ENCODE data around the gene TNFRSF1A.

TNFRSF1A gene

DNA sequence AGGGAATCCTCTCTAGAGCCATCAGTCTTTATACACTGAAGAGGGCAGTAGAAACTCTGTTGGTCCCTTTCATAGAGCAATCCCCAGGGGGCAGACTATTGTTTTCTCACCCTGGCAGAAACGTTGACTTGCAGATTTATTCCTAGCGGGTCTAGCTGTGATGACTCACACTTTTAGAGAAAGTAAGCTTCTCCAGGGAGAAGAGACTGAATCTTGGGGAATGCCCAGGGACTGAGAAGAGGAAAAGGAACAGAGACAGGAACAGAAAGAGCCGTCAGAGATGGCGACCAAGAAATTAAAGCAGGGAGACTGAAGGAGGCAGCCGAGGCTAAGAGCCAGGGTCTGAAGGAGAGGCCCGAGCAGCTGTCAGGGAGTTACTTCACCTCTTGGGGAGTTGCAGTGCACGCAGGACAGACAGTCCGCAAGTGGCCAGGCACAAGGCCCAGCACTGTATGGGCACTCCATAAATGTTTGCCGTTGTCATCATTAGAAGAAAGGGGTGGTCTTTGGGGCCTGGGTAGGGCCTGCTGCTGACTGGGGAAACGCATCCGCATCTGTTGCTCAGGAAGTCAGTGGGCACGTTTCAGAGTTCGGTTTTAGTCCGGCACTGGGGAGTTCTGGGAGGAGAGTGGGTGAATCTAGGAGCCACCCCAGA lies 18.4 kb downstream of the TNFRSF1A start:
- peak; percentile 34 for DNase-seq (ENCODE audit: low spot score)

DNA sequence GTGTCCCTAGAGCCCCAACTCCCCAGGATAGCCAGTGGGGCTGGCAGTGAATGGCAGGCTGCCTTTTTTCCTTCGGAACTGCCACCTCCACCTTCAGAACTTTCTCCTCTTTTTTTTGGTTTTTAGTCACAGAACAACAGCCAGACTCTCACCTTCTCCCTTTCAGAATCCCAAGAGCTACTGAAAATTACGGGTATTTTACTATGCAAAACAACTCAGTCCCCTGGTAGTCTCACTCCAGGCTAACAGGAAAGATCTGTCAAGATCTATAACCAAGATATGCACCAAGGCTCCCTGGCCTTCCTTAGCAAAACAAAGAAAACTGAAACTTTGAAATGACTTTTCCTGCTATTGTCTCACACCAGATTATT lies 18.9 kb downstream of the TNFRSF1A start:
- DNase-seq (ENCODE audit: low spot score) = no peak

DNA sequence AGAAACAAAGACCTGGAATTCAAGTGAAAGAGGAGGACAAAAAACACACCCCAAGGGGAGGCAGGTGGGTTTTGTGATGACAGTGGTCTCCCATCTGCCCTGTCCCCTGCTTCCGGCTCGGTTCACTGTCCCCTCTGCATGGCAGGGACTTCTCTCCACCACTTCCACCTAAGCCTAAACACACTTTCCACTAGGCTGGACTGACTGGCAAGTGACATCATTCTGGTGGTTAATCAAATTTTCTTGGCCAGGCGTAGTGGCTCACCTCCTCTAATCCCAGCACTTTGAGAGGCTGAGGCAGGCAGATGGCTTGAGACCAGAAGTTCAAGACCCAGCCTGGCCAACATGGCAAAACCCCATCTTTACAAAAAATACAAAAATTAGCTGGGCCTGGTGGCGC lies 19.5 kb downstream of the TNFRSF1A start:
- DNase-seq (ENCODE audit: low spot score) = no peak

DNA sequence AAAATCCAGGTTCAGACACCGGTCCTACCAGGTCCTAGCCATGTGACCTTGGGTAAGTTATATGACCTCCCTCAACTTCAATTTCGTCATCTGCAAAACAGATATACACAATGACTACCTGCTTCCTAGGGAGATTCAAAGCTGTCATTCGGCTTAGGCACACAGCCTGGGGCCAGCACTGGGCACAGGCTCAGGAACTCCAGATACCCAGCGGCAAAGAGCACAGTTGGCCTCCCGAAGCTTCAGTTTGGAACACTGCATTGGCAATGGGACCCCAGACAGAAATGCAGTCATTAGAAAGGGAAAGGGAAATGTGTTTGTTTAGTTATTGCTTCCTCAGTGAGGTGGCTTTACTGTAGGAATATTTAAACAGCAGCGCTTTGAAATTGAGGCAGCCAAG lies 20.0 kb downstream of the TNFRSF1A start:
- DNase-seq (ENCODE audit: low spot score) = no peak

DNA sequence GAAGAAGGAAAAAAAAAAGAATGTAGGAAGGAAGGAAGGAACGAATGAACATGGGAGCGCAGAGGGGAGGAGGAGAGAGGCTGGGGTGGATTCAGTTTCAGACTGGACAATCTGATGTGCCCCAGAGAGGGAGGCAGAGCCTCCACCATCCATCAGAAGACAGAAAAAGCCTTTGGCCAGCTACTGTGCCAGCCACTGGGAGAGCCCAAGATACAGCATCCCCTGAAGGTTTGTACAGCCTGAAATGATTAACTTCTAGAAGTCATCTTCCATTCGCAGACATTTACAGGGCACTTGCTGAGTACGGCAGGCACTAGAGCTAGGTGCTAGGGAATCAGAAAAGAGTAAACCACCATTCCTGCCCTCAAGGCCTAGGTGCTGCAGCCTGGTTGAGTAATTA lies 22.4 kb downstream of the TNFRSF1A start:
- DNase-seq (ENCODE audit: low spot score) = no peak

DNA sequence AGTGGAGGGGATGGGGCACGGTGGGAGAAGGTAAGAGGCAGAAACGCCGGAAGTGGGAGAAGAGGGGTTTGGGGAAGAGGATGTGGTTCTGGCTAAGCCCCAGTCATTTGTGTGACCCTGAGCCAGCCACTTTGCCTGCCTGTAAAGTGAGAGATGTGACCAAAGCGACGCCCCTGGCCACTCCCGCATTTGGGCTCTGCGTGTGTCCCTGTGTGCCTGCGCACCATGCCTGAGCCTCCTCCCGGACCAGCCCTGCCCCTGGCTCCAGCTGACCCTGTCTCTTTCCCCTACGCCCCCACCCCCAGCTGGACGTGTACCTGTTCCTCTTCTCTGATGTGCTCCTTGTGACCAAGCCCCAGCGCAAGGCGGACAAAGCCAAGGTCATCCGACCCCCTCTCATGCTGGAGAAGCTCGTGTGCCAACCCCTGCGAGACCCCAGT lies 23.4 kb downstream of the TNFRSF1A start:
- no peak for DNase-seq (ENCODE audit: low spot score)

DNA sequence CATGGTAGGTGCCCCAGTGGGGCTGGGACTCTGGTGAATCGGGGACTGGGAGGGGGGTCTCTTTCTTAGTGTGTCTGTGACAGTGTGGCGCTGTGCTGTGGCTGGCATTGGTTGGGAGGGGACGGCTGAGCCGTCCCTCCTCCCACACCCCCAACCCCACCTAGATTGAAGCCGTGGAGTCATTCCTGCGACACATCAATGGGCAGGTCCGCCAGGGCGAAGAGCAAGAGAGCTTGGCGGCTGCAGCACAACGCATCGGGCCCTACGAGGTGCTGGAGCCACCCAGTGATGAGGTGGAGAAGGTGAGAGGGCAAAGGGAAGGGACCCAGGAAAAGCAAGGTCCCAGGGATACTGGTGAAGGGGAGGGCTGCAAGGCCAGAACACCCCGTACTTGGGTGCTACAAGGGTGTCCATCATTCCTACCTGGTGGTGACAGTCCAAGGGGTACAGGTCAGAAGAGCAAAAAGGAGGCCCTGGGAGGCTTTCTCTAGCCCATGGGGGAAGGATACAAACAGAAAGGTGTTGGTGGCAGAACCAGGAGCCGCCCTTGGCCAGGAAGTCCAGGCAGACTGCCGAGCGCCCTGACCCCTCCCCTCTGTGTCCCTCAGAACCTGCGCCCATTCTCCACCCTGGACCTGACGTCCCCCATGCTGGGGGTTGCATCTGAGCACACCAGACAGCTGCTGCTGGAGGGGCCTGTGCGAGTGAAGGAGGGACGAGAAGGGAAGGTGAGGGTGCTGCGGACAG lies 24.0 kb downstream of the TNFRSF1A start:
- no peak for DNase-seq (ENCODE audit: low spot score)

DNA sequence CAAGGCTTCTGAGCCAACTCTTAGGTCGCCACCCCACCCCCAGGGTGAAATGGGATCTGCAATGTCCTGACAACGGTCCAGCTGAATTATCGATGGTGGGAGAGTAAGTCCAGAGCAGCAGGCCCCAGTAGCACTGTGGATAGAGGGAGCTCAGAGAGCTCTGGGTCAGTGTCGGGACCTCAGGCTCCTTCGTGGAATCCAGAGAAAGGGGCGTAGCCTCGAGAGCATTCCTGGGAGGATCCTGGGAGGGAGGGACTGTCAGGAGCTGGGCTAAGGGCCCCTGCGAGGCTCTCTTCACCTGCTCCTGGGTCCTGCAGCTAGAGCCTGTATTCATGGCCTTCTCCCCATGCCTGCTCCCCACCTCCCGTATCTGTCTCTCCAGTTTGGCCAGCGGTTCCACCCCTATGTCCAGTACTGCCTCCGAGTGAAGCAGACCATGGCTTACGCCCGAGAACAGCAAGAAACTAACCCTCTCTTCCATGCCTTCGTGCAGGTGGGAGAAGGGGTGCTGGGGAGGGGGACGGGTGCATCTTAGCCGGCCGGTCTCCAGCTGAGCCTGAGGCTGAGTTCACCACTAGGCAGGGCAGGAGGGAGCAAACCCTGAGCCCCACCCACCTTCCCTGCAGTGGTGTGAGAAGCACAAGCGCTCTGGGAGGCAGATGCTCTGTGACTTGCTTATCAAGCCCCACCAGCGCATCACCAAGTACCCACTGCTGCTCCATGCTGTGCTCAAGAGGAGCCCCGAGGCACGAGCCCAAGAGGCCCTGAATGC lies 24.8 kb downstream of the TNFRSF1A start:
- no peak for DNase-seq (ENCODE audit: low spot score)

DNA sequence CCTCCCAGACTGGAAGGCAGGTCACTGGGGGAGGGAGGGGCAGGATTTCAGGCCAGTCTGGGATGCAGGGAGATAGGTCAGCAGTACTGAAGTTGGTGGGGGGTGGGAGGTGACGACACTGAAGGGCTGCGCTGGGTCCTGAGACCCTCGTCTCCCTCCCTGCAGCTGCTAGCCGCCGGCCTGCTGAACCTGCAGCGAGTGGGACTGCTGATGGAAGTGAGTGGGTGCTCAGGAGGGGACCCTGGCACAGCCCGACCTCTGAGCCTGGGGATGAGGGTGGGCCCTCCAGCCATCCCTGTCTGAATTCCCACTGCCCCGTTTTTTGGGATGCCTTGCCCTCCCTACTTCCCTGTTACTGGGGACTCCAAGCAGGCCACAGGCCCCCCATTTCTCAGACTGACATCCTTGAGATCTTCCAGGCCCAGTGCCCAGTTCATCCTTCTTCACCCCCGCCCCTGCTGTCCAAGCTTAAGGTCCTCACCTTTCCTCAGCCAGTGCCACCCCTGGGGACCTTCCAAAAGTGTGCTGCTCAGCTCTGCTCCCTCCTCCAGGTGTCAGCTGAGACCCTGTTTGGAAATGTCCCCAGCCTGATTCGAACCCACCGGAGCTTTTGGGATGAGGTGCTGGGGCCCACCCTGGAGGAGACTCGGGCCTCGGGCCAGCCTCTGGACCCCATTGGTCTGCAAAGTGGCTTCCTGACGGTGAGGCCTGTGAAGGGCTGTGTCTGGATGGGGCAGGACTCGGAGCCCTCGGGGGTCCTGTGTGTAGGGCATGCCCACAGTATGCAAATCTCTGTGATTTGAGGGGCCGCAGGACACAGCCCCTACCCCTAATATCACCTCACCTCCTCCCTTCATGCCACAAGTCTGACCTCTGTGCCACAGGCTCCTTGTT lies 25.9 kb downstream of the TNFRSF1A start:
- DNase-seq (ENCODE audit: low spot score) = no peak

DNA sequence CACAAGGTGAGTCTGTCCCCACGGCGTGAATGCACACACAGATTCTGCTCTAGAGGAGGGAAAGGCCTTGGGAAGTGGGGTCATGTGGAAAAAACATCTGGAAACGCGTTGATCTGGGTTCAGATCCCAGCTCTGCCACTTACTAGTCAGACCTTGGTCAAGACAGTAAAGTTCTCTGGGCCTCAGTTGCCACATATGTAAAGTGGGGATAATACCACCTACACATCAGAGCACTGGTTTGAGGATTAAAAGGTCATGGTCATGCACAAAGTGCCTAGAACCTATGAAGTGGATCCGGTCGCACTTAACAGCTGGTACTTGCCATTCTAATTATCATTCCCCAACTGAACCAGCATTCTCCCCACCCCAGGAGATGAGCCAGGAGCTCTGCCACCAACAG lies 26.7 kb downstream of the TNFRSF1A start:
- DNase-seq (ENCODE audit: low spot score) = no peak

DNA sequence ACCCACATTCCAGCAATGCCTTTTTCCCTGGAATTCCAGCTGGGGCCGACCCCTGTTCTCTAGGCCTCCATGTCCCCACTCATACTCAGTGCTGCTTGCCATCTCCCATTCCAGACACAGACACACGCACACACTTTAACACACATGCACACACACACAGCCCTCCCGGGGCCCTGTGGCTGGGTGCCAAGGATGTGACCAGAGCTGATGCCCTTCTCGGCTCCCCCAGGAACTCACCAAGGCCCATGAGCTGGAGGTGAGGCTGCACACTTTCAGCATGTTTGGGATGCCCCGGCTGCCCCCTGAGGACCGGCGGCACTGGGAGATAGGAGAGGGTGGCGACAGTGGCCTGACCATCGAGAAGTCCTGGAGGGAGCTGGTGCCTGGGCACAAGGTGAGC lies 27.1 kb downstream of the TNFRSF1A start:
- DNase-seq (ENCODE audit: low spot score) = no peak

DNA sequence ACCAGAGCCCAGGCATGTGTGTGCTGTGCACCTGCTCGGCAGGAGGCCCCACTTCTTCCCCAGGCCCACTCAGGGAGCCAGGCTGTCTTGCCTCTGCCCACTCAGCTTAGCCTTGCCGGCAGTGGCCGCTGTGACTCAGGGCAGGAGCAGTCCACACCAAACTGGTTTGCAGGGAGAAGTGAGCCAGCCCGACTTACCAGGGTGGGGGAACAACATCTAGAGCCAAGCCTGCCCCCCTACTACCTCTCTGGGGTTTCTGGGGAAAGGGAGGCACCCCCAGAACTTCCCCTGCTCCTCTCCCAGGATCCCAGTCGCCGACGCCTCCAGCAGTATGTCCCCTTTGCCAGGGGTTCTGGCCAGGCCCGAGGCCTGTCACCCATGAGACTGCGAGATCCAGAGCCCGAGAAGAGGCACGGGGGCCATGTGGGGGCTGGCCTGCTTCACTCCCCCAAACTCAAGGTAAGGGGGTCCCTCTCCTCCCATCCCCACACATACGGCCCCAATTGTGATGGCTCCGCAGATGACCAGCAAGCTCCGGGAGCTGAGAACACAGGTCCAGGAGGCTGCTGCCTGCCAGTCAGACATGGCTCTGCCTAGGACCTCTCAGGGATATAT lies 28.4 kb downstream of the TNFRSF1A start:
- no peak for DNase-seq (ENCODE audit: low spot score)

DNA sequence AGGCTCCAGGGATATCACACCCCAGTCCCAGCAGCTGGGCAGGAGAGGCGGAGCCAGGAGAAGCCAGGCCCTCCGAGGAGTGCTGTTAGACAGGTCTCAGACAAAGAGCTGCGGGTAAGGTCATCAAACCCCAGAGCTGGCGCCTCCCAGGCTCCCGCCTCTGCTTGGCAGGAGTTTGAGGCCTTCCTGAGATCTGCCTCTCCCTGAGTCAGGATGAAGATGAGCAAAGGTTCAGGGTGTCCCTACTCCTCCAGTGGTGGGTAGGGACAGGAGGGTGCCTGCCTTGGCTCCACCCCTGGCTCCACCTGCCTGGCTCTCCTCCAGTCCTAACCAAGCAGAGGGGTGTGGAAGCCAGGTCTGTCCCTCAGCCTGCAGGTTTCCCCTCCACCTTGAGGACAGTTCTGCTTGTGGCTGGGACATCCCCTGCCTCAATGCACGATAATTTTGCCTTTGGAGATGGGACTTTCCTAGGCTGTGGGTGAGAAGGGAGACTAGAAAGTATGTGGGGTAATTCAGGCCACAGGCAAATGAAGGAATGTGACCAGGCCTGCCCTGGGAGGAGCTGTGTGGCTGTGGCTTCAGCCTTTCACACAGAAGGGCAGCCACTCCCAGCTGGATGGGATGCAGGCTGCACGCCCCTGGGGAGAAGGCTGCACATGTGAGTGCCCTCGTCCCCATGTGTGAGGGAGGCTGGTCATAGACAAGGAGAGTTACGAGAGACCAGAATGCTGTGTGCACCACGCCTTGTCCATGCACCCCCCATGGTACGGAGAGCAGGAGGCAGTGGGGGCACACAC lies 29.1 kb downstream of the TNFRSF1A start:
- DNase-seq (ENCODE audit: low spot score) = no peak

DNA sequence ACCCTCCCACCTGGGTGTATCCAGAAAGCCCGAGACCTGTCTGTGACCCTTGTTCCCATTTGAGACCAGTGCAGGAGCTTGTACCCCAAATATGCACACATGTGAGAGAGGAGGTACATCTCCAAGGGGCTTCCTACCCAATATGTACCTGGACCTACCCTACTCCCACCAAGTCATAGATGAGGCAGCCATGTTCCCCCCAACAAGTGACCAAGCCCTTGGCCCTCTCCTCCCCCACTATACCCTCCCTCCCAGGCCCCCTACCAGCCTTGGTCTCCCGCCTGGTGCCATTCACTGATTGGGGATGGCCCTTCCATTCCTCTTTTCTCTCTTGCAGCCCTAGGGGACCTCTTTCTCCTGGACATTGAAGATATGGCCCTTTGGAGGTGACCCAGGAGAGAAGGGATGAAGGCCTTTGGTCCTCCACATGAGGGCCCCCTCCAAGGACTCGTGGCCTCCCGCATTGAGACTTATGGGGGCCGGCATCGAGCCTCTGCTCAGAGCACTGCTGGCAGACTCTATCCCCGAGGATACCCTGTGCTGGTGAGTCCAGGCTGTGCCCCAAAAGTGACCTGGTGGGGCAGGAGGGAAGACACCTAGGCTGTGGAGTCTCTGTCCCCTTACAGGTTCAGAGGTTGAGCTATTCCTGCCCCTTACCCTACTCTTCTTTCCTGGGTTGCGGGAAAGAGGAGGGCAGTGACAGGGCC lies 29.9 kb downstream of the TNFRSF1A start:
- DNase-seq (ENCODE audit: low spot score) = no peak

DNA sequence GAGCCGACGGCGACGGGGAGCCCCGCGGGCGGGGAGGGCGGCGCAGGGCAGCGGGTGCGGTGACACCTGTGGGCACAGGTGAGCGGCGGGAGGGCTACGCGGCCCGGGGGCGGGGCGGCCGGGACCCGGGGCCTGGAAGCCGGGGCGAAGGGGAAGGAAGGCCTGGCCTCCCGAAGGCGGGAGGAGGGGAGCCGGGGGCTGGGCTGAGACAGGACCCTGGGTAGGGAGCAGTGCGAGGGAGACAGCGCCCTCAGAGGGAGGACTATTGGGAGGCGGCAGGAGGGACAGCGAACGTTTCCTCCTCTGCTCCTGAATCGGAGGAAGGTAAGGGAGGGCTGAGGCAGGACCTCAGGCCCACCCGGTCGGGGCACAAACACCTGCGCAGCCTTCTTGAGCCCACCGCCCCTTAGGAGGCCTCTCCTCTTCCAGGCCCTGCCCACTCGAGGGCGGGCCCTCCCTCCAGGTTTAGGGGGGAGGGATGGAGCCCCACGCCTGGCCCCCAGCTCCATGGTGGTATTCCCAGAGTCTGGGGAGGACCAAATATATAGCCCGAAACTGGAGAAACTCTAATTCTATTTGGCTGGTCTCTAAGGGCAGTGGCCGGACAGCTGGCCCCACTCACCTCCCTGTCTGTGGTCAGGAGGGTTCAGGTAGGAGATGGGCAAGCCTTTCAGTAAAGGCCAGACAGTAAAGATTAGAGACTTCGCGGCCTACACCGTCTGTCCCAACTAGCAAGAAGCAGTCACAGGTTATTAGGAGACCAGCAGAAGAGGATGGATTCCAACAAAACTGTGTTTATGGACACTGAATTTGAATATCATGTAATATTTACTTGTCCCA lies 30.9 kb downstream of the TNFRSF1A start:
- DNase-seq (ENCODE audit: low spot score) = no peak

DNA sequence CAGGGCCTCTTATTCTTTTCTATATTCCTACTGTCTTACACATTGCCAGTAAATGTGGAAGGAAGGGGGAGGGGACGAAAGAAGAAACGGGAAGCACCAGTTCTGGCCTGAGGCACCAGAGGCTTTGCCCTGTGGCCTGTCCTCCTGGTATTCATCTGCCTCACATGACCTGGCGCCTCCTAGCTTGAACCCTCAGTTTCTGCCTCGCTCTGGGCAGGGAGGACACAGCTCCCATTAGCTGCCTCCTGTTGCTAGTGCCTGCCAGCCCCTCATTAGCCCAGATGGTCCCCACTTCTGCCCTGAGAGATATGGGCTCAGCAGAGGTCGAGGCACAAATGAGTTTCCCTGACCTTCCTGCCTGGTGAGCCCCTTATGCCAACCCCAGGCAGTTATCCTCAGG lies 34.3 kb downstream of the TNFRSF1A start:
- peak; percentile 17 for DNase-seq (ENCODE audit: low spot score)

DNA sequence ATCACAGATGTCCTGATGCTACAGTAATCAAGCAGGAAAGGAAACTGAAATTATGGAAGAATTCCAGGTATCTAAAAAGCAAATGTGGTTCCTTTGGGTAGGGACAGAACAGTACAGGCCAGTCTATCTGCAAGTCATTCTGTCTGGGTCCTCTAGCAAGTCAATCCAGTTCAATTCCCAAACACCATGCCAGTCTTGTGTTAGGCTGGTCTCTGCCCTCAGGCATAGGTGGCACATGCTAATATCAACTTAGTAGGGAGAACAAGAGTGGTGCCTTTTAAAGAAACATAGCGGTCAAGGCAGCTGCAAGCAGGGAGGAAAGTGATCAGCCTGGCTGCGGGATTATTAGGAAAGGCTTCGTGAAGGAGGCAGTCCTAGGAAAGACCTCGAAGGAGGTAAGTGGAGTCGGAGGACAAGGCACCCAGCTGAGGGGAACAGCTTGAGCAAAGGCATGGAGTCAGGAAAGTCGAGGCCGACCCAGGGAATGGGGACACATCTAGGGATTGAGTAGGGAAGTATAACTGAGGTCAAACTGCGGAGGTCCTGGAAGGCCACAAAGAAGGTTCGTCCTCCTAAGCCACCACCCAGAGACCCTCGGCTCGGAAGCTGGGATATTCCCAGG lies 35.2 kb downstream of the TNFRSF1A start:
- DNase-seq (ENCODE audit: low spot score) = no peak

DNA sequence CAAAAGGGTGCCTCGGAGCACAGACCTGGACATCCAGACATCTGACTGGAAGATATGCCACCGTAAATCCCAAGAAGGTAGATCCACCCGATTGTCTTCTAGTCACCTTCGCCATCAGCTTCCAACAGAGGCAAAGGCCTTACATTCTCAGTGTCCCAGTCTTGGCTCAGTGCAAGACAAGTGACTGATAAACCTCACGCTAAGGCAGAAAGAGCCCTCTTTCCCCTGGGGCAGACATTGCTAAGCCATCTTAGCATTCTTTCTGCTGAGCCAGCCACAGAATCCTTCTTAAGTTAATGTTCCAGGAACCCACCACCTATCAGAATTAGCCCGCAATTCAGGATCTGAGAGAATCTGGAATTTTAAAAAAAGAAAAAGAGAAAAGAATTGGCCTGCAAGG lies 35.7 kb downstream of the TNFRSF1A start:
- DNase-seq (ENCODE audit: low spot score) = no peak

DNA sequence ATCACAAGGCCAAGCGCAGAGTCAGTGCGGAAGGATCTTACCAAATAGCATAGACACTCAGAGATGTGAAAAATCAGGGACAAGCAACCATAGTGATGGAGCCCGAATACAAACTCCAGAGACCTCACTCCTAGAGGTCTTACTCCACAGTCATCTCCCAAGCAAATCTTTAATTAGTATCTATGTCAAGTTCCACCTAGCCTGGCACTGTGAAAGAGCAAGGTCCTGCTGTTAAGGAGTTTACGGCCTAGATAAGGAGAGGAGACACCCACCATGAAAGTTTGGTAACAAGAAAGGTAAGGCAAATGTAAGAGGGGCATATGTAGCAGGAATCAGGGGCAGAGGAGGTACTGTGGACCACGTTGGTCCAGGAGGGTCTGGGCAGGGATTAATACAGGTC lies 38.8 kb downstream of the TNFRSF1A start:
- DNase-seq (ENCODE audit: low spot score) = no peak
